H9 (cell line): Measurements from ENCODE around the gene DNAJB9. TPM values are rescaled to one million over a fixed set of nuclear protein-coding genes. Genes with fewer than 3 reads are reported as not detected.

Source experiments
- DNase-seq: peaks from one replicate; pipeline ENCODE4 v3.0.0-alpha.2; 2017
- H2AFZ ChIP-seq: one replicate; pipeline ENCODE4 v1.6.1; 2013; ENCODE audit warnings: mild to moderate bottlenecking, low read length, control low read depth, moderate library complexity
- H2AK5ac ChIP-seq: 2 replicates; pipeline ENCODE4 v1.6.1; 2013; ENCODE audit warnings: low read length, control low read depth, mixed read lengths; ENCODE audit not compliant: insufficient read length
- H2BK120ac ChIP-seq: one replicate; pipeline ENCODE4 v1.6.1; 2013; ENCODE audit warnings: low read depth, mild to moderate bottlenecking, low read length, control low read depth, inconsistent platforms; ENCODE audit not compliant: poor library complexity, severe bottlenecking
- H2BK12ac ChIP-seq: 2 replicates; pipeline ENCODE4 v1.6.1; 2013; ENCODE audit warnings: low read length, control low read depth, mixed read lengths, low read depth; ENCODE audit not compliant: insufficient read length
- H2BK15ac ChIP-seq: 2 replicates; pipeline ENCODE4 v1.6.1; 2013; ENCODE audit warnings: low read depth, low read length, control low read depth
- H2BK20ac ChIP-seq: one replicate; pipeline ENCODE4 v1.6.1; 2013; ENCODE audit warnings: low read depth, mild to moderate bottlenecking, low read length, control low read depth, inconsistent platforms; ENCODE audit not compliant: poor library complexity, severe bottlenecking
- H2BK5ac ChIP-seq: 2 replicates; pipeline ENCODE4 v1.6.1; 2013; ENCODE audit warnings: low read length, control low read depth, mixed read lengths; ENCODE audit not compliant: insufficient read length
- H3K14ac ChIP-seq: 2 replicates; pipeline ENCODE4 v1.6.1; 2013; ENCODE audit warnings: low read length, control low read depth; ENCODE audit not compliant: insufficient read depth
- H3K18ac ChIP-seq: 2 replicates; pipeline ENCODE4 v1.6.1; 2013; ENCODE audit warnings: low read depth, mild to moderate bottlenecking, mixed read lengths, low read length, control low read depth; ENCODE audit not compliant: insufficient read length
- H3K23ac ChIP-seq: 2 replicates; pipeline ENCODE4 v1.6.1; 2013; ENCODE audit warnings: low read length, control low read depth, mixed read lengths, low read depth; ENCODE audit not compliant: insufficient read length
- H3K23me2 ChIP-seq: 2 replicates; pipeline ENCODE4 v1.6.1; 2013; ENCODE audit warnings: low read depth, mild to moderate bottlenecking, mixed read lengths, low read length, control low read depth; ENCODE audit not compliant: insufficient read length, poor library complexity, severe bottlenecking
- H3K27ac ChIP-seq: 2 replicates; pipeline ENCODE4 v1.5.1; 2013; ENCODE audit warnings: low read length, control low read depth, mixed read lengths, low read depth; ENCODE audit not compliant: insufficient read length
- H3K27me3 ChIP-seq: 2 replicates; pipeline ENCODE4 v1.6.1; 2013; ENCODE audit warnings: low read length, control low read depth, inconsistent platforms; ENCODE audit not compliant: insufficient read depth
- H3K4ac ChIP-seq: 2 replicates; pipeline ENCODE4 v1.6.1; 2013; ENCODE audit warnings: low read depth, mild to moderate bottlenecking, control low read depth, inconsistent platforms, low read length, moderate library complexity
- H3K4me1 ChIP-seq: 2 replicates; pipeline ENCODE4 v1.6.1; 2013; ENCODE audit warnings: low read length, control low read depth, inconsistent platforms; ENCODE audit not compliant: insufficient read depth
- H3K4me2 ChIP-seq: 2 replicates; pipeline ENCODE4 v1.6.1; 2013; ENCODE audit warnings: low read length, control low read depth, mixed read lengths; ENCODE audit not compliant: insufficient read length, insufficient read depth
- H3K56ac ChIP-seq: 2 replicates; pipeline ENCODE4 v1.6.1; 2013; ENCODE audit warnings: low read depth, mild to moderate bottlenecking, mixed read lengths, low read length, control low read depth; ENCODE audit not compliant: insufficient read length
- H3K79me1 ChIP-seq: 2 replicates; pipeline ENCODE4 v1.6.1; 2013; ENCODE audit warnings: low read depth, mild to moderate bottlenecking, moderate library complexity, low read length, control low read depth, inconsistent platforms; ENCODE audit not compliant: insufficient read depth, poor library complexity, severe bottlenecking
- H3K79me2 ChIP-seq: 2 replicates; pipeline ENCODE4 v1.6.1; 2013; ENCODE audit warnings: low read length, control low read depth, inconsistent platforms; ENCODE audit not compliant: insufficient read depth
- H3K9ac ChIP-seq: 2 replicates; pipeline ENCODE4 v1.6.1; 2013; ENCODE audit warnings: low read length, control low read depth, mixed read lengths; ENCODE audit not compliant: insufficient read length; ENCODE audit errors: extremely low read depth
- H3K9me3 ChIP-seq: one replicate; pipeline ENCODE4 v1.6.1; 2013; ENCODE audit warnings: low read depth, low read length, inconsistent platforms; ENCODE audit not compliant: control insufficient read depth
- H3T11ph ChIP-seq: one replicate; pipeline ENCODE4 v1.6.1; 2013; ENCODE audit warnings: mild to moderate bottlenecking, low read length, control low read depth, inconsistent platforms
- H4K20me1 ChIP-seq: one replicate; pipeline ENCODE4 v1.6.1; 2013; ENCODE audit not compliant: control insufficient read depth, insufficient read length, insufficient read depth
- H4K5ac ChIP-seq: 2 replicates; pipeline ENCODE4 v1.6.1; 2013; ENCODE audit warnings: low read depth, mild to moderate bottlenecking, mixed read lengths, low read length, control low read depth; ENCODE audit not compliant: insufficient read length
- H4K8ac ChIP-seq: replicated peaks from 2 replicates; pipeline ENCODE4 v1.6.1; 2013; ENCODE audit warnings: low read length, control low read depth, mixed read lengths, low read depth; ENCODE audit not compliant: insufficient read length
- H4K91ac ChIP-seq: 2 replicates; pipeline ENCODE4 v1.6.1; 2013; ENCODE audit warnings: low read depth, mild to moderate bottlenecking, moderate library complexity, mixed read lengths, low read length, control low read depth; ENCODE audit not compliant: insufficient read length
- H3K27ac Mint-ChIP-seq, 3 experiments: 2 replicates in 2 of 3; 3 replicates in 1 of 3; pipeline ENCODE4 v1.8.0; 2020 to 2021; ENCODE audit warnings: mixed read lengths in 3 of 3, mild to moderate bottlenecking in 1 of 3, moderate library complexity in 1 of 3
- H3K27me3 Mint-ChIP-seq: 2 replicates; pipeline ENCODE4 v1.8.0; 2021; ENCODE audit warnings: low read depth, mild to moderate bottlenecking, moderate library complexity, mixed read lengths
- H3K36me3 Mint-ChIP-seq, 3 experiments: 2 replicates in 2 of 3; 3 replicates in 1 of 3; pipeline ENCODE4 v1.8.0; 2020 to 2021; ENCODE audit warnings: low read depth in 3 of 3, mixed read lengths in 3 of 3; ENCODE audit not compliant: insufficient read depth in 1 of 3
- H3K4me1 Mint-ChIP-seq, 2 experiments: 2 replicates each; pipeline ENCODE4 v1.8.0; 2020; ENCODE audit warnings: mixed read lengths in 2 of 2
- H3K4me3 Mint-ChIP-seq, 2 experiments: 2 replicates in 1 of 2; 3 replicates in 1 of 2; pipeline ENCODE4 v1.8.0; 2020 to 2021; ENCODE audit warnings: mild to moderate bottlenecking in 2 of 2, mixed read lengths in 2 of 2, moderate library complexity in 1 of 2
- H3K9me3 Mint-ChIP-seq, 2 experiments: 2 replicates in 1 of 2; 3 replicates in 1 of 2; pipeline ENCODE4 v1.8.0; 2020; ENCODE audit warnings: mild to moderate bottlenecking in 2 of 2, mixed read lengths in 2 of 2, moderate library complexity in 1 of 2
- total RNA-seq: library from RNA; stranded (reverse); gene quantifications from 2 replicates; pipeline ENCODE4 v1.2.1, GENCODE V29; 2021
- TF ChIP-seq, protein P1 (sequence below): fragments of 200-600 bp; sonication (generic); conservative IDR thresholded peaks from 3 replicates; pipeline ENCODE4 v1.8.0; 2021; ENCODE audit warnings: antibody characterized with exemption, mild to moderate bottlenecking

Gene DNAJB9
- total RNA-seq, 1 experiment from 2014 or later: 11.3 TPM

DNA sequence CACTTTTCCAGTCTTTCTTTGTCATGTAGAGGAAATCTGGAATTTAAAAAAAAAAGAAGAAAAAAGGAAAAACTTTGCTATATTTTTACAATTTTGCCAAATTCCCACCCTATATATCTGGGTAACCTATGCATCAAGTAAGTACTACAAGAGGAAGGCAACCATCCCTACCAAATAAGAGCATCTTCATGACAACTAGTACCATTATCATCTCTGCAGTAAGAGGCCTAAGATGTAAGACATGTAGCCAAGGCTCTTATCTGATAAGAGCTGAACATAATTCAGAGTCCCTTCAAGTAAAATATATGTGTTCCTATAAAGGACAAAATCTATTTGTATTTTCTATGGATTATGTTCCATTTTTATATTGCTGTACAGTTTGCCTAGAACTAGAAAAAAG lies 3.7 kb upstream of the DNAJB9 start:
- Histone ChIP-seq H4K91ac (no peak overlapping the region), H2BK15ac (no peak overlapping the region), H2BK5ac (no peak overlapping the region), H4K20me1 (no peaks in the 10 kb centered on the region), H2BK120ac (no peak overlapping the region), H3K4ac (no peak overlapping the region), H2BK20ac (no peak overlapping the region), H3K14ac (no peak overlapping the region), H3K9me3 (no peaks in the 10 kb centered on the region), H4K5ac (no peak overlapping the region), H3K4me1 (no peaks in the 10 kb centered on the region), H2BK12ac (no peak overlapping the region), H2AFZ (no peak overlapping the region), H3K9ac (no peak overlapping the region), H3K79me1 (peaks cover 3% of the 10 kb centered on the region), H3K56ac (no peak overlapping the region), H4K8ac (no peak overlapping the region), H3K23me2 (peaks cover 14% of the 10 kb centered on the region), H3K79me2 (no peaks in the 10 kb centered on the region; the same call in 1 of the 2 replicates), H3K18ac (no peak overlapping the region), H2AK5ac (no peak overlapping the region), H3K23ac (no peak overlapping the region), H3K27ac (no peak overlapping the region), H3K27me3 (no peaks in the 10 kb centered on the region), H3T11ph (no peak overlapping the region), H3K4me2 (no peak overlapping the region)
- no peak for DNase-seq
- H3K27me3 Mint-ChIP-seq: no peaks in the 10 kb centered on the region; the same call in 1 of the 2 replicates
- H3K27ac Mint-ChIP-seq: peak overlapping the region in 1 of 3 experiments; percentile 17; a peak in 1 of 7 replicates
- H3K4me1 Mint-ChIP-seq: peaks cover 18 to 19% of the 10 kb centered on the region in 2 experiments
- H3K9me3 Mint-ChIP-seq: peaks cover 0 to 2% of the 10 kb centered on the region in 2 experiments; a peak in 2 of 5 replicates
- peaks cover 11 to 28% (median 24%) of the 10 kb centered on the region in 3 experiments; a peak in 6 of 7 replicates for H3K36me3 Mint-ChIP-seq
- TF ChIP-seq, protein P1, sequence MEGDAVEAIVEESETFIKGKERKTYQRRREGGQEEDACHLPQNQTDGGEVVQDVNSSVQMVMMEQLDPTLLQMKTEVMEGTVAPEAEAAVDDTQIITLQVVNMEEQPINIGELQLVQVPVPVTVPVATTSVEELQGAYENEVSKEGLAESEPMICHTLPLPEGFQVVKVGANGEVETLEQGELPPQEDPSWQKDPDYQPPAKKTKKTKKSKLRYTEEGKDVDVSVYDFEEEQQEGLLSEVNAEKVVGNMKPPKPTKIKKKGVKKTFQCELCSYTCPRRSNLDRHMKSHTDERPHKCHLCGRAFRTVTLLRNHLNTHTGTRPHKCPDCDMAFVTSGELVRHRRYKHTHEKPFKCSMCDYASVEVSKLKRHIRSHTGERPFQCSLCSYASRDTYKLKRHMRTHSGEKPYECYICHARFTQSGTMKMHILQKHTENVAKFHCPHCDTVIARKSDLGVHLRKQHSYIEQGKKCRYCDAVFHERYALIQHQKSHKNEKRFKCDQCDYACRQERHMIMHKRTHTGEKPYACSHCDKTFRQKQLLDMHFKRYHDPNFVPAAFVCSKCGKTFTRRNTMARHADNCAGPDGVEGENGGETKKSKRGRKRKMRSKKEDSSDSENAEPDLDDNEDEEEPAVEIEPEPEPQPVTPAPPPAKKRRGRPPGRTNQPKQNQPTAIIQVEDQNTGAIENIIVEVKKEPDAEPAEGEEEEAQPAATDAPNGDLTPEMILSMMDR: no peak
- no peak overlapping the region for H3K4me3 Mint-ChIP-seq
